ENCODE results near the gene INAFM2. TPM values are rescaled to one million over a fixed set of nuclear protein-coding genes. Genes with fewer than 3 reads are reported as not detected.

INAFM2 gene
- total RNA-seq, 1 experiment from 2014 or later = 23.4 TPM

DNA sequence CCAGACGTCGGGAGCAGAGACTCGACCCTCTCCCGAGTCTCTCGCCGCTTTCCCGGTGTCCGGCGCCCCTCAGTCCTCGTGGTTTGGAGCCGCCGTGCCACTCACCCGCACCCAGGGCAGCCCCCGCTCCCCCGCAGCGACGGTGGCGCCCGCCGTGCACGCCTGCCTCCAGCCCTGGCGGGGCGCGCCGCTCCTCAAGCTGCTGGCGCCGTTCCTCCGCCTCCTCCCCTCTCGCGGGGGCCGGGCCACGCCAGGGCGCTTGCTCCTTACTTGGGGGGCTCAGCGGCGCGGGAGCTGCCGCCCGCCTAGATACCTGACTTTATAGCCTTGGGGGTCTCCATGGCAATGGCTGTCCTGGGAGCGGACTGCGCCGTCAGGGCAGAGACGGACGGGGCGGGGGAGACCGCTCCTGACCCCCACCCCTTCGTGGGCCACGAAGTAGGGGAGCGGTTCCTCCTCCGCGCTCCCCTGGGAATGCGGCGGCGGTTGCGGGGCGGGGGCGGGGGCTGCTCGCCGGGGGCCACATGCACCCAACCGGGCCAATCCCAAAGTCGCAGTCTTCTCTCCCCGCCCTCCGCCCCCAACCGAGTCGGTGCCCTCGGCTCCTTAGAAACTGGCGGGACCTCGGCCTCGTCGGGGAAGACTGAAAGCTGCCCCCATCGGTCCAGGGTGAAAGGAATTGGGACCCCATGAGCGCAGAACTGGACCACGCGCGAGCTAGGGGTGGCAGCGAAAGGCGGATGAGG, 40.5 kb upstream of the INAFM2 start, which contains the start of gene ANKRD63:
Gene ANKRD63, minus strand, starts transcription at position 196 of the 746 bp plus-strand sequence. CDS start 478 bp downstream, outside the sequence.
- Histone ChIP-seq H3K36me3 (no peaks in the 10 kb centered on the region), H3K9me3 (replicated peaks) (no peaks in the 10 kb centered on the region), H3K4me1 (peaks cover 46% of the 10 kb centered on the region), H3K4me3 (peak within 1 kb of the TSS; percentile 60), H3K27ac (no peak within 1 kb of the TSS), H3K27me3 (no peaks in the 10 kb centered on the region)
- DNase-seq = no peak

DNA sequence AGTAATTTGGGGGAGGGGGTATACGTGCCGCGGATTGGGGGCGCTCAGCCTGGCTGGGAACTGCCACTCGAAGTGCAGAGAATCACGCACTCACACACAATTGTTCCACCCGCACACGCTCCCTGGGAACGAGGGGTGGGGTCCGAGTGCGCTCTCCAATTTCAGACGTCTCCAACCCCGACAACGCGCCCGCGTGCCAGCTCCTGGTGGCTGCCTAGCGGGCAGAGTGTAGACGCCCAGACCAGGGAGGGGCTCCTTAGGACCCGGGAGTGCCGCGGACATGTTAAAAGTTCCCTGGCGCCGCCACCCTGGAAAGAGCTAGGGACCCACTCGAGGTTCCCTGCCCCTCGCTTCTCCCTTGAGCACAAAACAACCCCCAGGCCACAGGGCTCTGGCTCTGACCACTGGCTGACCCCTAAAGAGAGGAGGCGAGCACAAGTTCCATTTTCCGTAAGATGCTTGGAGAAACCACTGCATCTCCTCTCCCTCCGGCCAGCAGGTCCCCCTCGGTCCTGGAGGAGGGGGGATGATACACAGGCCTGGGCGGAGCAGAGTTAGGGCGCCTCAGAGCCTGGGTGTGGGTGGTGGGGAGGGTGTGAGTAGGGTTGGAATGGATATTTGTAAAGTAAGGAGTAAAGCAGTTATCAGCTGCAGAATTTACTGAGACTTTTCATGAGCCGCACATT, 39.7 kb upstream of the INAFM2 start:
- no peaks in the 10 kb centered on the region for H3K9me3 ChIP-seq (replicated peaks)
- H3K36me3 ChIP-seq = no peaks in the 10 kb centered on the region
- no peak for DNase-seq
- H3K27me3 ChIP-seq = no peaks in the 10 kb centered on the region
- H3K4me1 ChIP-seq = peaks cover 44% of the 10 kb centered on the region
- no peak overlapping the region for H3K4me3 ChIP-seq
- no peak overlapping the region for H3K27ac ChIP-seq

DNA sequence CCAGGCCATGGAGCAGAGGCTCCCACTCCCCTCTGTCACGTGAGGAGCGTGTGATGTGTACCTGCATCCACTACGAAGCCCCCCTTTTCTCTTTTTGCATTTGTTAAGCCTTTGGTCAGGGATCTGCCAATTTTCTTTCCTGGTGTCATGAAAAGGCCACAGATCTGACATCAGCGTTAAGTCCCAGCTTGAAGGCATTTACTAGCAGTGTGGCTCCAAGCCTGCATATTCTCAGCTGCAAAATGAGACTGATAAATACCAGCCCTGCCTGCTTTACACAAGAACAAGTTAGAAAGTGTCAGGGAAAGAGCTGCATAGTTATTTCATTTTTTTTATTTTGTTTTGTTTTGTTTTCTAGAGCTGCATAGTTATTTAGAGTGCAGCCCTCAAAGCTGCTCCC, 38.3 kb upstream of the INAFM2 start:
- Histone ChIP-seq H3K4me1 (peaks cover 48% of the 10 kb centered on the region), H3K27me3 (no peaks in the 10 kb centered on the region), H3K27ac (no peak overlapping the region), H3K36me3 (no peaks in the 10 kb centered on the region), H3K9me3 (replicated peaks) (no peaks in the 10 kb centered on the region), H3K4me3 (no peak overlapping the region)
- no peak for DNase-seq

DNA sequence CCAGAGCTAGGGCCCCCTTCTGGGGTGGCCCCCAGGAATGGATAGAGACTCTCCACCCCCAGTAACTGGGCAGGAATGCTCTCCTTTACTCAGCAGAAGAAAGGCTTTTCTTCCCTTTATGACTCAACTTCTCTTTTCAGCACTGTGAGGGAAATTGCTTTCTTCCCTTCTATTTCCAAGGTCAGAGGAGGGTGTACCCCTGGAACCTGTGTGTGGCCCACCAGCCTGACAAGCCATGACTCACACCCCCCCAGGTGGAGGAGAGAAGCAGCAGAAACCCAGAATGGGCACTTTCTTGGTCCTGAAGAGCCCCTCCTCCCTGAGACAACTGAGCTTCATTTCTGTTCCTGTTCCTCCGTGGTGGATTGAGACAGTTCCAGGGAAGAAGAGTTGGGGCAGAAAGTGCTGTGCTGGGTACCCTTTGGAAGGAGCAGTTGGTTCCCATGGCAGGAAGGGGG, 37.9 kb upstream of the INAFM2 start:
- H3K9me3 ChIP-seq (replicated peaks) = no peaks in the 10 kb centered on the region
- H3K4me3 ChIP-seq = no peak overlapping the region
- DNase-seq = no peak
- peaks cover 48% of the 10 kb centered on the region for H3K4me1 ChIP-seq
- no peaks in the 10 kb centered on the region for H3K36me3 ChIP-seq
- H3K27me3 ChIP-seq = no peaks in the 10 kb centered on the region
- no peak overlapping the region for H3K27ac ChIP-seq

DNA sequence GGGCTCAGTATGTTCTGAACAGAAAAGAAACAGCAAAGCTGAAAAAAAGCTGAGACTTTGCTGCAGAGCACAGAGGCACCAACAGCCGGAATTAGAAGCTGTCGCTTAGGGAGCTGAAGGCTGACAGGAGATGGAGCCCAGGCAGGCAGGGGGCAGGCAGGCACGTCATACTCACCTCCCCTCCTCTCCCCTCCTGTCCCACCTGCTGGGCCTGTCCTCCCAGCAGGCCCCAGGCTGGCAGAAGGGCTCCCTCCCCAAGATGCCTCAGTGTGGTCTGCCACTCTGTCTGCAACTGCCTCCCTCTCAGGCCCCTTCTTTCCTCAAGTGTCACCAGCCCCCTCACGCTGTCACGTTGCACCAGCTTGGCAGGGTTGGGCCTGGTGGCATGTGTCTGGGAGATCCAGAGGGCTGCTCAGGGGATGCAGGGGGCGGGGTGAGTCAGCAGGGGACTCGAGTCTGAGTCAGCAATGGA, 37.4 kb upstream of the INAFM2 start:
- DNase-seq = no peak
- no peaks in the 10 kb centered on the region for H3K9me3 ChIP-seq (replicated peaks)
- no peak overlapping the region for H3K4me3 ChIP-seq
- no peaks in the 10 kb centered on the region for H3K36me3 ChIP-seq
- H3K27me3 ChIP-seq = no peaks in the 10 kb centered on the region
- H3K27ac ChIP-seq = no peak overlapping the region
- peaks cover 48% of the 10 kb centered on the region for H3K4me1 ChIP-seq

DNA sequence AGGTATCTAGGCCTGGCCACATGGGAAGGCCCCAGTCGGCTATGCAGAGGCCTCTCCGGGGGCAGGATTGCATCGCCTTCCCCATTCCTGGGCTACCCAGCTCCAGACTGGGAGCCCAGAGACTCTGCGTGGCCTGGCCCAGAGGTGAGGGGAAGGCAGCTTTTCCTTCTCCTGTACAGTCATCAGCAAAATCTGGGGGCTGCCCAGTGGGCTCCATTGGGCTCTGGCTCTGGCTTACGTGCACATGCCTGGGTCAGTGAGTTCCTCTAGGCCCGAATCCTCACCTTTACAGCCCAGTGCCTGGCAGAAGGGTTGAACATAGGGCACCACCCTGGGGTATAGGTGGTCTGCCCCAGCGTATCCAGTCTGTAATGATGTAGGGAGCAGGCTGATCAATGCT, 36.7 kb upstream of the INAFM2 start:
- Histone ChIP-seq H3K27me3 (no peaks in the 10 kb centered on the region), H3K4me3 (no peak overlapping the region), H3K36me3 (no peaks in the 10 kb centered on the region), H3K27ac (no peak overlapping the region), H3K4me1 (peaks cover 48% of the 10 kb centered on the region), H3K9me3 (replicated peaks) (no peaks in the 10 kb centered on the region)
- no peak for DNase-seq

DNA sequence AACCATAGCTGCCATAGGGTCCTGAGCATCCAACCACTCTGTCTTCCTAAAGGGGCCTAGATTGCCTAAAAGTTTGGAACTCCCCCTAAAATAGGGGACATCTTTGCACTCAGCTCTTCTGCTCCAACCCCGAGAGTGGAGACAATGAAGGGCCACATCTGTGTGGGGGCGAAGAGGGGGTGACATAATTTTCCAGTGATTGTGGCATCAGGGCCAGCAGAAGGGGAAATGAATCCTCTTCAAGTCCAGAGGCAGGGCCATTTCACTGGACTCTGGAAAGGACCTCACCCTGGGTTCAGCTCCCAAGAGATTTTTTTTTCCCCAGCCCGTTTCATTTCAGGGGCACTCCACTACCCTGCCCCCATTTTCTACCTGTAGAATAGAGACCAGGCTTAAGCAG, 36.0 kb upstream of the INAFM2 start:
- Histone ChIP-seq H3K4me3 (no peak overlapping the region), H3K4me1 (peaks cover 48% of the 10 kb centered on the region), H3K27me3 (no peaks in the 10 kb centered on the region), H3K9me3 (replicated peaks) (no peaks in the 10 kb centered on the region), H3K27ac (no peak overlapping the region), H3K36me3 (no peaks in the 10 kb centered on the region)
- DNase-seq = no peak

DNA sequence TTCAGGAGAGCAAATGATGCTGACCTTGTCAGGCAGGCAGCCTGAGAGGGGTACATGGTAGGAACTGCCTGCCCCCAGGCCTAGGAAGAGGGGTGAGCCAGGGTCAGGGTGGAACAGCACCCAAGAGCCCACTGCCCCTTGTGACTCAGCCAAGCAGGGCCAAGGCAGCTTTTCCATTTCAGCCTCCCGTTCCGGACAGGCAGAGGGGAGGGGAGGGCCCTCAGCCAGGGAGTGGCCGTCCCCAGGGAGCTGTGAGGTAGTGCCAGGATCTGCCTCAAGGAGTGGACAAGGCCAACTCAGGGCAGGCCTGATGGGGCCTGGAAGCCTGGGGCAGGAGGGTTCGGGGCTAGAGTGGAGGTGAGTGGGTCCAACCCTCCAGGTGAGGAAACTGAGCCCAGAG, 35.5 kb upstream of the INAFM2 start:
- Histone ChIP-seq H3K4me1 (peaks cover 48% of the 10 kb centered on the region), H3K4me3 (no peak overlapping the region), H3K27me3 (no peaks in the 10 kb centered on the region), H3K27ac (no peak overlapping the region), H3K9me3 (replicated peaks) (no peaks in the 10 kb centered on the region), H3K36me3 (no peaks in the 10 kb centered on the region)
- DNase-seq = peak in 1 of 2 experiments; percentile 37

DNA sequence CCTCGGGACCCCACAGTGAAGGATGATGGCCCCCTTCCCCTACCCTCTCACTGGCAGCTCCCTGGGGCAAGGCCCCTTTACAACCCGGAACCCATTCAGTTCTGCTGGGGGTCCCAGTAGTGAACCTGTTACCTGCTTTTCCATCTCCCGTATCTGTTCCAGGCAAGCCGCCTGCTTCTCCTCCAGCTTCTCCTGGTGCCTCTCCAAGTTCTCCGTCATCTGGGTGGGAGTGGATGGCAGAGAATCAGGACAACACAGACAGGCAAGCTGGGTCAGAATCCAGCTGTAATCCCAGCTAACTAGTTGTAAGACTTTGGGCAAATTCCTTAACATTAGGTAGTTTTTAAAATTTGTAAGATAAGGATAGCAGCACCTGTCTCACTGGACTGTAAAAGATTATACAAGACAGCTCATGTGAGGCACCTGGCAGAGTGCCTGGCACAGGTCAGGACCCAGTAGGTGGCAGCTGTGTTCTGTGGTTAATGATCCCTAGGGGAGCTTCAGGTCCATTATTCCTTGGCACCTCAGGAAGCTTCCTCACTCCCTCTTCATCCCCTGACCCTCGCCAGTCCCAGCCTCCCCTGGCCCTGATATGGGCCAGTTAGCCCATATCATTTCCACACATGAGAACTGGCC, 34.2 kb upstream of the INAFM2 start:
- DNase-seq = peak in 1 of 2 experiments; percentile 41
- Histone ChIP-seq H3K4me1 (peaks cover 48% of the 10 kb centered on the region), H3K27me3 (no peaks in the 10 kb centered on the region), H3K9me3 (replicated peaks) (no peaks in the 10 kb centered on the region), H3K36me3 (no peaks in the 10 kb centered on the region), H3K27ac (no peak overlapping the region), H3K4me3 (no peak overlapping the region)

DNA sequence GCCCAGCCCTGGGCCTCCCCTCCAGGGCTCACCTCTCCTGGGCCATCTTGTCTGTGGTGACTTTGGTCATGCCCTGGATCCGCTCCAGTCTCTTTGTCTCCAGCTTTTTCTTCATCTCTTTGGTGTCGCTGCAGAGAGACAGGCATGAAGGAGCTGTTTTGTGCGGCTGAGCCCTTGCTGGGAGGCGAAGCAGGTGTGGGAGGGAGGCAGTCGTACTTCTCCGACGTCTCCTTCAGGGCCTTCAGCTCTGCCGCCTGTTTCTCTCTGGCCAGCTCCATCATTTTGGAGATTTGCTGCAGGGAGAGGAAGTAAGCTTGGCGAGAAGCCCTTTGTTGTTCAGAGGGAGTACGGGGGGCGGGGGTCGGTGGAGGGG, 33.0 kb upstream of the INAFM2 start:
- H3K4me3 ChIP-seq = no peak overlapping the region
- no peaks in the 10 kb centered on the region for H3K9me3 ChIP-seq (replicated peaks)
- H3K27ac ChIP-seq = no peak overlapping the region
- H3K27me3 ChIP-seq = no peaks in the 10 kb centered on the region
- DNase-seq = no peak
- H3K36me3 ChIP-seq = no peaks in the 10 kb centered on the region
- H3K4me1 ChIP-seq = peaks cover 40% of the 10 kb centered on the region

DNA sequence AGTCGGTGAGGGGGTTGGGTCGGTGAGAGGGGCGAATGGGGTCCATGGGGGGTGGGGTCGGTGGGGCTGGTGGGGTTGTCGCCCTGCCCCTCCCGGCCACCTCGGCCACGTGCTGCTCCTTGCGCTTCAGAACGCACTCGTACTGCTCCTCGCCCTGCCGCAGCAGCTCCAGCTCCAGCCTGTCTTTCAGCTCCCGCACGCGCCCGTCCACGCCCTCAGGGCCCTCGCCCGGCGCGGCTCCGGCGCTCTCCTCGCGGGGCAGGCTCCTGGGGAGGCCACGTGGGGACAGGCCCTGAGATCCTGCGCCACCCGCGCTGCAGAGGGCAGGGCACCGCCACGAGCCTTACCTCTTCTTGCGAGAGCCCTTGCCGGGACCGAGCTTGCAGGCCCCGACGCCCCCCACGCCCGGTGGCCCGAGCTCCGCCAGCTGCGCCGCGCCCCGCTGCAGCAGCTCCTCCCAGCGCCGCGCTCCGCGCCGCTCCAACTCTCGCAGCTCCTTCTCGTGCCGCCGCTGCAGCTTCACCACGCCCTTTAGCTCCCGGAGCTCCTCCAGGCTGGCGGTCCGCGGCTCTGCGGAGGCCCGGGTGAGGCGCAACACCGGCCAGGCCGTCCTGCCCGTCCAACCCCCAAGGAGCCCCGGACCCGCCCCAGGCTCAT, 32.4 kb upstream of the INAFM2 start:
- H3K9me3 ChIP-seq (replicated peaks) = no peaks in the 10 kb centered on the region
- H3K36me3 ChIP-seq = no peaks in the 10 kb centered on the region
- H3K4me1 ChIP-seq = peaks cover 36% of the 10 kb centered on the region
- no peak for DNase-seq
- H3K27ac ChIP-seq = no peak overlapping the region
- H3K27me3 ChIP-seq = no peaks in the 10 kb centered on the region
- peak overlapping the region; percentile 37 for H3K4me3 ChIP-seq

DNA sequence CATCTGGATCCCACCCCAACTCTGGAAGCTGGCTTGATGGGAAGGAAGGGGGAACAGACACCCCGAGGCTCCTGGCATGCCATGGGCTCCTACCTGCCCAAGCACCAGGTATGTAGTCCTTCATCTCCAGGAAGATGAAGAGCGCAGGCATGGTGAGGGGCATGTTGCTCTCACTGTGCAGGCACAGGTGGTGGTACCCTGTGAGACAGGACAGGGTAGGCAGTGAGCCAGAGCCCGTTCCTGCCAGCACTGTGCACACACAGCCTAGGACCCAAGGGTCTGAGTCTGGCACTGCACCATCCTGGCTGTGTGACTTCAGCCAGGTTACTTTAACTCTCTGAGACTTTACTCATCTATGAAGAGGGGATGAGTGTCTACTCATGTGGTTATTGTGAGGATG, 31.2 kb upstream of the INAFM2 start:
- H3K27ac ChIP-seq = no peak overlapping the region
- DNase-seq = no peak
- peaks cover 27% of the 10 kb centered on the region for H3K4me1 ChIP-seq
- H3K27me3 ChIP-seq = no peaks in the 10 kb centered on the region
- no peak overlapping the region for H3K4me3 ChIP-seq
- H3K36me3 ChIP-seq = no peaks in the 10 kb centered on the region
- H3K9me3 ChIP-seq (replicated peaks) = no peaks in the 10 kb centered on the region

DNA sequence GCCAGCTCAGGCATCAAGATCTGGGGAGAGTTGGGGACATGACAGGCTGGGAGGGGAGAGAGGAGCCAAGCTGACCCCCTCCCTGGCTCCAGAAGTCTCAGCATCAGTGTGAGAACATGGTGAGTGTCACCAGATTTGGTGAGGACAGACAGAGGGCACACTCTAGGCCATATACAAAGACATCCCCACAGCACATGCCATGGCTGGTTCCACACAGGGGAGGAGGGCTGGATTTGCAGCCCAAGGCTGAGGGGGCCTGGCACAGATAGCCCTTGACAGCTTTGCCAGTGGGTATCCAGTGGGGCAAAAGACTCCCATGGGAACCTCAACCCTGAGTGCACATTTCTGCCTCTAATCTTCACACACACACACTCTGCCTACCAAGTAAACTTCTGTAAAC, 30.5 kb upstream of the INAFM2 start:
- no peak for DNase-seq
- no peaks in the 10 kb centered on the region for H3K9me3 ChIP-seq (replicated peaks)
- H3K27ac ChIP-seq = no peak overlapping the region
- peaks cover 19% of the 10 kb centered on the region for H3K4me1 ChIP-seq
- H3K27me3 ChIP-seq = no peaks in the 10 kb centered on the region
- H3K4me3 ChIP-seq = no peak overlapping the region
- no peaks in the 10 kb centered on the region for H3K36me3 ChIP-seq

DNA sequence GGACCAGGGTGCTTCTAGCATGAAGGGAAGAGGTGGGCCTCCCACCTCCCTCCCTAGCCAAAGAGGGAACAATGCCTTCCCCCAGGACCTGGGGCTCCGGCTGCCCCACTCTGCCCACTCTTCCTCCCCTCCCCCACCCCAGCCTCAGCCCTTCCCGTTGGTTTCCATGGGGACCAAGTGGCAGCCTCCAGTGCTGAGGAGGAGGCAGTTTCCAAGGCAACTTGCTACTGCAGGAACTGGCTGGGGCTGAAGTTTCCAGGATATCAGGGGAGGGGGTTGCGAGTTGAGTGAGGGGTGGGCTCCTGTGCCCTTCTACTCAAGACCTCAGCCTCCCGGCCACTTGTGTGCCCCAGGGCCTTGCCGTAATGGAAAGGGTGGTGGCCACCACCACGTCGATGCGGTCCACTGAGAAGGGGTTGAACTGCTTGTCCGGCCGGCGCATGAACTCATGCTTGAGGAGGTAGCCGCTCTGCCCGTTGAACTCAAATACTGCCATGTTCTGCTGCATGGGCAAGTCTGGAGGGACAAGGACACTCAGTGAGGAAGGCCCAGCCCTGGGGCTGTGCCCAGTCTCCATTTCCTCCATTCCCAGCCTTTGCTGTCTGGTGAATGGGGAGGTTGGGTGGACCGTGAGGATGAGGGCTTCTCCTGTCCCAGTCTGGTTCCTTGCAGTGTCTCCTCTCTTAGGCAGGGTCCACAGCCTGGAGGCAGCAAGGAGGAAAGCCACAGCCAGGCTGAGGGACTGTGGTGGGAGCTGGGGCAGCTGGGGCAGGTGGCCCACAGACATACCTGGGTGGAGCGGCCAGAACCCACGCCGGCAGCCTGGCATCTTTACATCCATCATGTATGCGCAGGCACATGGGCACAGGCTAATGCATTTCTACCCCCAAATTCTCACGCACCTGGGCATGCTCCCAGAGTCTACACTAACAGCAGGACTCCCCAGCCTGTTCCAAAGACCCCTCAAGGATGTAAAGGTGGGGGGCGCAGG, 29.3 kb upstream of the INAFM2 start:
- no peaks in the 10 kb centered on the region for H3K9me3 ChIP-seq (replicated peaks)
- H3K4me1 ChIP-seq = peaks cover 9% of the 10 kb centered on the region
- no peak overlapping the region for H3K4me3 ChIP-seq
- no peak overlapping the region for H3K27ac ChIP-seq
- DNase-seq = no peak
- H3K27me3 ChIP-seq = no peaks in the 10 kb centered on the region
- no peaks in the 10 kb centered on the region for H3K36me3 ChIP-seq
